Measurements from ENCODE around the gene PARD6B. TPM values are rescaled to one million over a fixed set of nuclear protein-coding genes. Genes with fewer than 3 reads are reported as not detected.

PARD6B gene
- total RNA-seq, 6 experiments from 2014 or later, result 0.24 to 0.68 (median 0.51) TPM

DNA sequence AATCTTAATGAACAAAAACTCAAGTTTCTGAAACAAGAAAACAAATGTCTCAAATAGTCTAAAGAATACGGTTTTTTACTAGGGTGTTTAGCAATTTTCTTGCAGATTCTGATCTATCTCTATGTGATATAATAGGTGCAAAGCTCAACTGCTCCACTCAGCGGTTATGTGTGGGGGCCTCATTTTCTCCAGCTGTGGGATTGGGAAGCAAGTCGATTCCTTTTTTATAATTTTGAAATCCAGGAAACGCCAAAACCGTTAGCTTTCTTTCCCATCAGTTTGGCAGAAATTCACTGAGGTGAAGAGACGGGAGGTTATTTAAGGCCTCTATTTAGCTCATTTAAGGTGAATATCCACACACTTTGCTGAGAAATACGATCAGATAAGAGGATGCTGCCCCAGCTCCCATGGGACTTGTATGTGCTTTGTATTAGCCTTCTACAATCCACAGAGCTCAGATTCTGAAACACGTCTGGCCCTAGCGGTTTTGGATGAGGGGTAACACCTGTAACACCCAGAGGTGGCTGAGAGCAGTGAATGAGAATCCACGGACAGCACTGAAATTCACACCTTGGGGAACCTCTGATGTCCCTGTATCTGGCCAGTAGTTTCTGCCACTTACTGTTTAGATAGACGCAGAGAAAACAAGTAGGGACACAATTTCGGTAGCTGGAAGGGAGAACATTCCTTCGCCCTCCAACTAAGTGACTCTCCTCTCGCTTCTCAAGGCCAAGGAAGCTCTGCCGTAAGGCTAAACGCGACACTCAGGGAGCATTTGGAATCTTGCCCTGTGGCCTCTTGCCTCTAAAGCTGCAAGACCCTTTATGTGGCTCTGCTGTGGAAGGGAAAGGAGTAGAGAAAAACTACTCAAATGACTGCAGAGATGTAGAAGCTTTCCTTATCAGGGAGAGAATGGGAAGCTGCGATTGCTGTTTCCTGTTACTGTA, 56.9 kb downstream of the PARD6B start:
- Mint-ChIP-seq H3K27ac (peak overlapping the region; percentile 69), H3K9me3 (no peaks in the 10 kb centered on the region), H3K4me3 (peak overlapping the region; percentile 6; the same call in 1 of the 2 replicates), H3K36me3 (ENCODE audit: low read depth) (no peaks in the 10 kb centered on the region), H3K4me1 (ENCODE audit: low read depth) (peaks cover 45% of the 10 kb centered on the region), H3K27me3 (ENCODE audit: insufficient read depth) (peaks cover 2% of the 10 kb centered on the region; the same call in 1 of the 2 replicates)
- DNase-seq, result peak; percentile 77
- TF ChIP-seq, protein P1, sequence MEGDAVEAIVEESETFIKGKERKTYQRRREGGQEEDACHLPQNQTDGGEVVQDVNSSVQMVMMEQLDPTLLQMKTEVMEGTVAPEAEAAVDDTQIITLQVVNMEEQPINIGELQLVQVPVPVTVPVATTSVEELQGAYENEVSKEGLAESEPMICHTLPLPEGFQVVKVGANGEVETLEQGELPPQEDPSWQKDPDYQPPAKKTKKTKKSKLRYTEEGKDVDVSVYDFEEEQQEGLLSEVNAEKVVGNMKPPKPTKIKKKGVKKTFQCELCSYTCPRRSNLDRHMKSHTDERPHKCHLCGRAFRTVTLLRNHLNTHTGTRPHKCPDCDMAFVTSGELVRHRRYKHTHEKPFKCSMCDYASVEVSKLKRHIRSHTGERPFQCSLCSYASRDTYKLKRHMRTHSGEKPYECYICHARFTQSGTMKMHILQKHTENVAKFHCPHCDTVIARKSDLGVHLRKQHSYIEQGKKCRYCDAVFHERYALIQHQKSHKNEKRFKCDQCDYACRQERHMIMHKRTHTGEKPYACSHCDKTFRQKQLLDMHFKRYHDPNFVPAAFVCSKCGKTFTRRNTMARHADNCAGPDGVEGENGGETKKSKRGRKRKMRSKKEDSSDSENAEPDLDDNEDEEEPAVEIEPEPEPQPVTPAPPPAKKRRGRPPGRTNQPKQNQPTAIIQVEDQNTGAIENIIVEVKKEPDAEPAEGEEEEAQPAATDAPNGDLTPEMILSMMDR (IDR thresholded peaks at IDR 0.05), result peak; percentile 79

DNA sequence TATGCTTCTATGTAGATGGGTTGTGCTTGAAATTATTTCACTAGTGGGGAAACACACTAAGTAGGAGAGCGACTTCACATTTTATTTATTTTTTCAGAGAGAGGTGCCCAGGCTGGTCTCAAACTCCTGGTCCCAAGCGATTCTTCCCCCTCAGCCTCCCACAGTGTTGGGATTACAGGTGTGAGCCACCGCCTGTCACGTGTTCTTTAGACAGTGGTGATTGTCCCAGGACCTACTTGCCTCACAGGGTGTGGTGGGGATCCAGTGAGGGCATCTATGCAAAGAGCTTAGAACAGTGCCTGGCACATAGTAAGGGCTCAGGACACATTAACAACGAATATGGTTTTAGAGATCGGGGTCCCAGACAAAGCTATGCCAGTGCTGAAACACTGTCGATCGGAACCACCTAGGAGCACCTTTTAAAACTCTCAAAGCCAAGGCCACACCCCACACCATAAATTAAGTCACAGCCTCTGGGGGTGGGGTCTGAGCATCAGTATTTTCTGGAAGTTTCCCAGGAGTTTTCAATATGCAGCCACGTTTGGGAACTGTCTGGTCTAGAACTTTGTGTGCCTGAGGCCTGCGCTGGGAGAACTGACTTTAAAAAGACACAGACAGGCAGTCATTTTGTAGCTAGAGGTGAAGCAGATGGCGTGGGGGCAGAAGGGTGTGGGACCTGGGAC, 58.7 kb downstream of the PARD6B start:
- Mint-ChIP-seq H3K36me3 (ENCODE audit: low read depth) (no peaks in the 10 kb centered on the region), H3K4me3 (no peak overlapping the region), H3K27ac (peak overlapping the region; percentile 86), H3K27me3 (ENCODE audit: insufficient read depth) (peaks cover 2% of the 10 kb centered on the region; the same call in 1 of the 2 replicates), H3K4me1 (ENCODE audit: low read depth) (peaks cover 55% of the 10 kb centered on the region), H3K9me3 (no peaks in the 10 kb centered on the region)
- TF ChIP-seq, protein P1 (IDR thresholded peaks at IDR 0.05), result no peak
- no peak for DNase-seq

DNA sequence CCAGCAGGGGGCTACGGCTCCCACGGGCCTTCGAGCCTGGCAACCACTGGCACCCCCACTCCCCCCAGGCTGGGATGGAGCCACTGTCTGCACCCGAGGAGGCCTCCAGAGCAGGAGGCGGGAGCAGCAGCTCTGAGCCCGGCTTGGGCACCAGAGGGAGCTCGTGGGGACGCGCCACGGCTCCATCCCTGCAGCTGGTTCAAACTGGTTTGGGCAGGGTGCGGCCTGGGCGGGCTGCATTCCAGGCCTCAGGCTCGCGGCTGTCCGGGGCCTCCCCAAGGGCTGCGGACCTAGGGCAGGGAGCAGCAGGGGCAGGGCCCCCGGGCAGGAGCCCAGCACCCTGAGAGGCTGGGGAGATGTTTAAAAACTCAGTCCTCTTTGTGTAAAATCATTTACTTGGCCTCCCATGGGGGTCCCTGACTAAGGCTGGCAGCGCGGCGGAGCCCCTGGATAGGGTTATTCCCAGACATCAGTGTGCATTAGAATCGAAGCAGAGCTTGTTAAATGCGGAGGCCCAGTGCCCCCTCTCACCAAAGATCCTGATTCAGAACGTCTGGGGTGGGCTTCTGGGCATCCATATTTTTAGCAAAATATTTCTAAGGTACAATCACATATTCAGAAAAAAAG, 59.4 kb downstream of the PARD6B start:
- Mint-ChIP-seq H3K27ac (peak overlapping the region; percentile 92), H3K4me1 (ENCODE audit: low read depth) (peaks cover 59% of the 10 kb centered on the region), H3K36me3 (ENCODE audit: low read depth) (no peaks in the 10 kb centered on the region), H3K4me3 (no peak overlapping the region), H3K9me3 (no peaks in the 10 kb centered on the region), H3K27me3 (ENCODE audit: insufficient read depth) (peaks cover 2% of the 10 kb centered on the region; the same call in 1 of the 2 replicates)
- DNase-seq, result peak; percentile 88
- TF ChIP-seq, protein P1 (IDR thresholded peaks at IDR 0.05), result peak; percentile 86

DNA sequence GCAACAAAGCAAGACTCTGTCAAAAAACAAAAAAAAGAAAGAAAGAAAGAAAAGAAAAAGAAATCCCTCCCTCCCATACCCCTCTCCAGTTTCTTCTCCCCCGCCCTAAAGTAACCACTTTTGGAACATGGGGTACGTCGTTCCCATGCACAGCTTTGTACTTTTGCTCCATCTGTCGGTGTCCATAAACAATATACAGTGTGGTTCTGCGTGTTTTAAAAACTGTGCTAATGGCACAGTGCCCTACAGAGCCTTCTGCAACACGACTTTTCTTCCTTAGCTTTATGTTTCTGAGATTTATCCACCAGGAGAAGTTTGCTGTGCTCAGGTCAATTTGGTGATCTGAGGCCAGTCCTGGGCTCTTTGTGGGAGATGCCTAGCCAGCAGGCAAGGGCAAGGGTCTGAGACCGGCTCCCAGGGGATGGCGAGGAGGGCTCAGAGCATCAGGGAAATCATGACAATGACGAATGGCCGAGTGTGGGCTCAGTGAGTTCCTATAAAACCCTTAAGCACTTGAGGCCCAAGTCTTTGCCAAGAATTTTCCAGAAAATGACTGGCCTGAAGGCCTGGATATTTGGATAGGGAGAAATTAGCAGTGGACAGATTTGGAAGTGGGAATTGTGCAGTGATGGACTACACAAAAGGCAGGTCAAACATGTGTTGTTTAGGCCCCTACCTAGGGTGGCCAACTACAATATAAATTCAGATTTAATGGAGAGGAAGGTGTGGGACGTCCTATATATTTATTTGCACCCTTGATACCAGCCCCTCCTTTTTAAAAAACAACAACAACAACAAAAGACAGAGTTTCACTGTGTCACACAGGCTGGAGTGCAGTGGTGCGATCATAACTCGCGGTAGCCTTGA, 61.6 kb downstream of the PARD6B start:
- Mint-ChIP-seq H3K9me3 (no peaks in the 10 kb centered on the region), H3K36me3 (ENCODE audit: low read depth) (no peaks in the 10 kb centered on the region), H3K27me3 (ENCODE audit: insufficient read depth) (peaks cover 4% of the 10 kb centered on the region), H3K27ac (peak overlapping the region; percentile 56), H3K4me1 (ENCODE audit: low read depth) (peaks cover 52% of the 10 kb centered on the region), H3K4me3 (no peak overlapping the region)
- DNase-seq, result no peak
- TF ChIP-seq, protein P1 (IDR thresholded peaks at IDR 0.05), result no peak
